Subcutaneous adipose tissue (tissue), 4 donors: ENCODE measurements around the gene FLRT2. TPM values are rescaled to one million over a fixed set of nuclear protein-coding genes. Genes with fewer than 3 reads are reported as not detected.

ENCODE experiments used
- CTCF ChIP-seq: fragments of 450-650 bp; IDR thresholded peaks from one replicate; pipeline ENCODE4 v1.5.1; 2016; ENCODE audit warnings: low read depth, mild to moderate bottlenecking, control low read depth, antibody characterized with exemption, moderate library complexity
- total RNA-seq, 4 donors: library from RNA; depleted of rRNA; stranded (reverse); fragments of >200 nt; gene quantifications; one replicate each; pipeline ENCODE4 v1.1.0, GENCODE V29; 2016

Gene FLRT2
- total RNA-seq, 4 donors from 2014 or later: 8.4 to 77.8 (median 19.1) TPM

GRCh38 chr14:85531587-85532373 lies 1.8 kb downstream of the FLRT2 start:
- no peak for TF ChIP-seq CTCF

GRCh38 chr14:85532374-85533022 lies 2.6 kb downstream of the FLRT2 start:
- no peak for TF ChIP-seq CTCF

- no peak for TF ChIP-seq CTCF
These were observed 3.3 kb downstream of the FLRT2 start for GRCh38 chr14:85533023-85533860.

GRCh38 chr14:85533861-85534291 lies 3.9 kb downstream of the FLRT2 start:
- TF ChIP-seq CTCF: no peak

- no peak for TF ChIP-seq CTCF
These were observed 4.7 kb downstream of the FLRT2 start for GRCh38 chr14:85534458-85535293.

- TF ChIP-seq CTCF: no peak
These were observed 5.4 kb downstream of the FLRT2 start for GRCh38 chr14:85535321-85535720.
